HG02981 (cell line): ENCODE measurements around the gene MYRFL.
"Not testable (repeated sequence)": the region's sequence is repeated elsewhere in the genome, so short reads cannot be mapped to it uniquely, and the experiment has no call there.

Experiments
- ATAC-seq: cut with Tn5 transposase; IDR thresholded peaks from one replicate; pipeline ENCODE4 v1.9.1; 2021; ENCODE audit warnings: mild to moderate bottlenecking, moderate library complexity; ENCODE audit not compliant: unreplicated experiment

MYRFL gene

GRCh38 chr12:69824966-69825560 is at the start of gene MYRFL:
TSS of gene MYRFL (plus strand) at chr12:69825227. CDS start at chr12:69825518, 291 bp downstream.
- no peak for ATAC-seq

DNA sequence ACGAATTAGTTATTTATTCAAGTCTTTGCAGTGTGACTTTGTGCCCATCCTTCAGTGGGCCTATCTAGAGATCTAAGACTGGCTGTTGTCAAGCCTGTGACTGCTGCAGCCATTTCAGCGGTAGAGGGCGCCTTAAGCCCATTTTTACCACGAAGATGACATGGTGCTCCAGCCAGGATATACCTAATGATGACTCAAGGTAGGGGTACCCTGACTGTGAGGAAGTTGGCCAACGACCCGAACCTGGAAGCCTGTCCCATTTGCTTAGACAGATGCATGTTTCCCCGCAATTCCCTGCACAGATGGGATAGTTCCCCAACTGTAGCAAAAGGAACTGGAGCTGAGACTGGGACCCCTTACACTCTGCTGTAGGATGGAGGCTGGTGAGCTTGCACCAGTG is 45.1 kb upstream of the MYRFL start:
- no peak for ATAC-seq

- ATAC-seq: no peak
These were observed 41.7 kb upstream of the MYRFL start for GRCh38 chr12:69783365-69783764.

DNA sequence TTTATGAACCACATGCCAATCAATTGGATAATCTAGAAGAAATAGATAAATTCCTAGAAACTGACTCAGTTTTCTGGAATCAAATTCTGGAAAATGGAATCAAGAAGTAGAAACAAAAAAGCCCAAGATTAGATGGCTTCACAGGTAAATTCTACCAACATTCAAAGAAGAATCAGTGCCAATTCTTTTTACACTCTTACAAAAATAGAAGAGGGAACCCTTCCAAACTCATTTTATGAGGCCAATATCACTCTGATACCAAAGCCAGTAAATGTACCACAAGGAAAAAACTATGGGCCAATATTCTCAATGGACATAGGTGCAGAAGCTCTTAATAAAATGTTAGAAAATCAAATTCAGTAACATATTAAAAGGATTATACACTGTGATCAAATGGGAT is 35.7 kb upstream of the MYRFL start:
- no peak for ATAC-seq

DNA sequence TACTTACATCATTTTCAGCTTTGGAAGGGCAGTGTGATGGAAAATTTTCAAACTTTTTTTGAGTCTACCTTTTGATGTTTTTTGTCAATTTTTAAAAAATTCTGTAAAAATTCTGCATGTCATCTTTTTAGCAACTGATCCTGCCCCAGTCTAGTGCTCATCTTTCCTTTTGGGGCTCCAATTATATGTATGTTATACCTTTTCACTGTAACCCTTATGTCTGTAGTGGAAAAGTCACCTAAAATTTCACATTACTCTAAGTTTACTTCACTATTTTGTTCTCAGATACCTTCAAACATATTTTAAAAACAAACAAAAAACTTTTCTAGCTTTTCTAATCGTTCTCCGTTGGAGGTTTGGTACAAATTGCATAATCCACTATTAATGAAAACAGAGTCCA is 32.5 kb upstream of the MYRFL start:
- no peak for ATAC-seq

DNA sequence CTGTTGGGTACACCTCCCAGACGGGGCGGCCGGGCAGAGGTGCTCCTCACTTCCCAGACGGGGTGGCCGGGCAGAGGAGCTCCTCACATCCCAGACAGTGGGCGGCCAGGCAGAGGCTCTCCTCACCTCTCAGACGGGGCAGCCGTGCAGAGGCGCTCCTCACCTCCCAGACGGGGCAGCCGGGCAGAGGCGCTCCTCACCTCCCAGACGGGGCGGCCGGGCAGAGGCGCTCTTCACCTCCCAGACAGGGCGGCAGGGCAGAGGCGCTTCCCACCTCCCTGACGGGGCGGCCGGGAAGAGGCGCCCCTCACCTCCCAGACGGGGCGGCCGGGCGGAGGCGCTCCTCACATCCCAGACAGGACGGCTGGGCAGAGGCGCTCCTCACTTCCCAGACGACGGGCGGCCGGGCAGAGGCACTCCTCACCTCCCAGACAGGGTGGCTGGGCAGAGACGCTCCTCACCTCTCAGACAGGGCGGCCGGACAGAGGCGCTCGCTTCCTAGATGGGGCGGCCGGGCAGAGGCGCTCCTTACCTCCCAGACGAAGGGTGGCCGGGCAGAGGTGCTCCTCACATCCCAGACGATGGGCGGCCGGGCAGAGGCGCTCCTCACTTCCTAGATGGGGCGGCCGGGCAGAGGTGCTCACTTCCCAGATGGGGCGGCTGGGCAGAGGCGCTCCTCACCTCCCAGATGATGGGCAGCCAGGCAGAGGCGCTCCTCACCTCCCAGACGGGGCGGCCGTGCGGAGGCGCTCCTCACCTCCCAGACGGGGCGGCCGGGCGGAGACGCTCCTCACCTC is 17.7 kb upstream of the MYRFL start:
- ATAC-seq: not testable (repeated sequence)

- no peak for ATAC-seq
These were observed 14.0 kb upstream of the MYRFL start for GRCh38 chr12:69810870-69811498.

DNA sequence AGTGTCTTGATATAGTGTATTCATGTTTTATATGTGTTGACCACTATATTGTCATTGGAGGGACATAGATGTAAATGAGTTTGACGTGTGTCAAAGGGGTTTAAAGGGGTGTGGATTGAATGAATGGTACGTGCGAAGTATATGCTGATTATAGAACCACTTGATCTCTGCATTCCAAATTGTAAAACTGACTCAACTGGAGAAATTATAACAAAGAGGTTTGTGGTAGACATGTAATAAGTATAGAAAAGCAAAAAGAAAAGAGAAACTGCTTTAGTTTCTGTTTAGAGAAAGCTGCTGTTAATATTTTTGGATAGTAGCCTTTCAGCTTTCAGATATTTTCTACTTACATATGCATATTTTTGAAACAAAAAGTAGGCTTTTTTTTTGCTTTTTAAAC is 8.9 kb upstream of the MYRFL start:
- no peak for ATAC-seq

GRCh38 chr12:69821032-69821455 is 4.0 kb upstream of the MYRFL start:
- no peak for ATAC-seq

GRCh38 chr12:69821456-69822159 is 3.4 kb upstream of the MYRFL start:
- no peak for ATAC-seq

DNA sequence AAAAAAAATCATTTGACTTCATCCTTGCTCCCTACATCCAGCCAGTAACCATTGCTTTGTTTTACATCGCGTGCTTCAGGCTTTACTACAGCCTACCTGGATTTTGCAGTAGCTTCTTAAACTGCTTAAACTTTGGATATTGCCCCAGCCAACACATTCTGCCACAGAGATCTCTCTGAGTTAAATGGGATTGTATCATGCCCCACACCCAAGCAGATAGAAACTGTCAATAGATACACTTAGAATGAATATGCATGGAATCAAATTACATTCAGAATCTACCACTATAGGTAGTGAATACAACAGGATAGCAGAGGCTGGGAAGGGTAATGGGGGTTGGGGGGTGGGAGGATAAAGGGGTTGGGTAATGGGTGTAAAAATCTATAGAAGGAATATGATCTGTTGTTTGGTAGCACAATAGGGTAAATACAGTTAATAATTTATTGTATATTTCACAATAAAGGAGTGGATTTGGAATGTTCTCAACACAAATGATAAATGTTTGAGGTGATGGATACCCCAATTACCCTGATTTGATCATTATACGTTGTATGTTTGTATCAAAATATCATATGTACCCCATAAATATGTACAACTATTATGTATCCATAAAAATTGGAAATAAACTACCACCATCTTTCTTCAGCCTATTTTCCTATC is 2.7 kb upstream of the MYRFL start:
- no peak for ATAC-seq

GRCh38 chr12:69824028-69824427 is 999 bp upstream of the MYRFL start:
- no peak for ATAC-seq

DNA sequence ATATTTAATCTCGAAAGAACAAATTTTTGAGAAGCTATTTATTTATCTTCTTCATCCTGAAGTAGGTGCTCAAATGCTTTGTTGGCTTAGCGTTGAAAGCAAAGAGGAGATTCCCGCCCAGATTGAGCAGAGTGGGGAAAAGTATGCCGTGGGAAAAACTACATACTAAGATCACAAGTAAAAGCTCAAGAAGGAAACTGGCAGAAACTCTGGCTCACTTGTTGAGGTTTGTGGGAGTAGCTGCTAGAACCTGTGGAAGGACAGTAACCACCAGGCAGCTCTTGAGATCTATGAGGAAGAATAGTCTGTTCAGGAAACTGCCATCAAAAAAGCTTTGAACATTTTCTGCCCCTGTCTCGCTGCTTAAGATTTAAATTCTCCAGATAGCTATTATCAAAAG is 3.9 kb downstream of the MYRFL start:
- no peak for ATAC-seq

GRCh38 chr12:69833696-69834095 is 8.7 kb downstream of the MYRFL start:
- no peak for ATAC-seq

DNA sequence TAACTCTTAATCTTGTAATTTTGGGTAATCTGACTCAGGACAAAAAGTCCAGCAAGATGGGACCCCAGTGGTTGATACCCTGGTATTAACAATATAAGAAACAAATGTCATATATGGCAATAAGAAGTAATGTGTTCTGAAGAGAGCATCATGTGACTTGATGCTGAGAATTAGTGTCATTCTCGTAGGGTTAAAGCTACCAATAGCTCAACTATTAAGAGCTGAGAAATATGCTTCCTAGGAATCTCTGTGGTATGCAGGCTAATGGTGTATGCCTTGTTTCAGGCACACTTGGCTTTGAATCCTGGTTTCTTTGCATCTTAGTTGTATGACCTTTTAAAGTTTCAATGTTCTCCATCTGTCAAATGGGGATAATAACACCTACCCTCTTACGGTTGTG is 9.1 kb downstream of the MYRFL start:
- no peak for ATAC-seq

GRCh38 chr12:69834576-69834975 is 9.5 kb downstream of the MYRFL start:
- ATAC-seq: no peak

DNA sequence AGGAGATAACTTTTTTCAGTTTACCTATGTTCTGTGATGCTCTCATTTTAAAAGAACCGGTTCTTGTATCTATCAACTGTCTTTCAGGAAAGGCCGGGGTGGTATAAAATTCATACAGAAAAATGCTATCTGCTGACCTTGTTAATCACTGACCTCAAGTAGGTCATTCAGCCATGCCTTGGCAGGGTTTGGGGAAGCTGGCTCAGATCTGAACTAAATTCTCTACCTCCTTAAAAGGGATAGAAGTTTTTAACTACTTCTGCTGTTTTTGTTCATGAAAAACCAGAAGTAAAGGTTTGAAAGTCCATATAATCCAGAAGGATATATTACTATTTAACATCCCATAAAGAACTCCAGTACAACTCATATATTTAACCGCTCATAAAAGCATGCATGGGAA is 10.1 kb downstream of the MYRFL start:
- ATAC-seq: no peak

GRCh38 chr12:69836015-69836414 is 11.0 kb downstream of the MYRFL start:
- ATAC-seq: no peak

GRCh38 chr12:69837191-69837590 is 12.2 kb downstream of the MYRFL start:
- ATAC-seq: no peak

DNA sequence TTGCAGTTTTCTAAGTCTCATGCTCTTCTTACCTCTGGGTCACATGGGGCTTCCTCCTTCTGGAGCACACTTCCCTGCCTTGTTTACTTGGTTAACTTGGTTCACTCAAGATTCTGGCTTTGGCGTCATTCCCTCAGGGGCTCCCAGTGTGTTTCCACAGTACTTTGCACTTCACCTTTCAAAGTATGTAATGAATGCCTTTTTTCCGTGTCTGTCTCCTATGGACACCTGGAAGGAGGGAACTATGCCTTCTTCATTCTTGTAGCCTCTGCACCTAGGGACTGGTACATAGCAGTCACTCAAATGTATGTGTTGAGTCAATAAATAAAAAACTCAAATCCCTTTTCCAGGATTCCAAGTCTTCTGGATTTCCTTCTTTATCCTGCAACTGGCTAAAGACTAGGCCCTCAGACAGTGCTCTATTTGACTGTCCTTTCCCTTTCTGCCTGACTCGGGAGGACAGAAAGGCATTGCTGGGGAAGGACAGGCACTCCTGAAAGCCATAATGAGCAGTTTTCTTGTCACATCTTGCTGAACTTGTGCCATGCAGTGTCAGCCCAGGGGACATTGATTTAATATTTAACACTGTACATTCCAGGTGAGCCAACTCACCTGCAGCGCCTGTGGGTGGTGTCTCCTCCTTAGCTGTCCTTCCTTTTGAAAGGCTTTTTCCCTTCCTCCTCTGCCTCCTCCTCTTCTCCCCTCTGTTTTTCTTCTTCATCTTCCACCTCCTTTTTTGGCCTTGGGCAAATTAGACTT is 12.8 kb downstream of the MYRFL start:
- no peak for ATAC-seq
